GM23338 (cell line): ENCODE data around the gene TARS2.

Experiments
- CREB1 ChIP-seq: fragments of 250-450 bp; sonication (Bioruptor Pico); IDR thresholded peaks from 2 replicates; pipeline ENCODE4 v1.5.0; 2020; ENCODE audit warnings: low read depth, mild to moderate bottlenecking, moderate library complexity
- EZH2 ChIP-seq: fragments of 200-600 bp; sonication (generic); IDR thresholded peaks from one replicate; pipeline ENCODE4 v1.8.0; 2017; ENCODE audit warnings: antibody characterized with exemption, mild to moderate bottlenecking, low read depth; ENCODE audit not compliant: unreplicated experiment
- EZH2phosphoT487 ChIP-seq: fragments of 200-600 bp; sonication (generic); IDR thresholded peaks from one replicate; pipeline ENCODE4 v1.8.1; 2018; ENCODE audit warnings: antibody characterized with exemption; ENCODE audit not compliant: unreplicated experiment
- POLR2AphosphoS5 ChIP-seq: IDR thresholded peaks from 2 replicates; pipeline ENCODE4 v1.6.1; 2016; ENCODE audit warnings: antibody characterized with exemption, low read depth
- TF ChIP-seq, protein P1 (sequence below): IDR thresholded peaks from one replicate; pipeline ENCODE4 v1.6.1; 2018; ENCODE audit warnings: antibody characterized with exemption; ENCODE audit not compliant: unreplicated experiment
- TF ChIP-seq, protein P2 (sequence below), 2 experiments: fragments of 200-600 bp in 1 of 2; sonication (generic) in 1 of 2; conservative IDR thresholded peaks; 2 replicates each; pipeline versions ENCODE4 v1.5.1 to v1.6.1; 2016 to 2017; ENCODE audit warnings: antibody characterized with exemption in 2 of 2, low read depth in 2 of 2, mild to moderate bottlenecking in 2 of 2, moderate library complexity in 1 of 2

DNA sequence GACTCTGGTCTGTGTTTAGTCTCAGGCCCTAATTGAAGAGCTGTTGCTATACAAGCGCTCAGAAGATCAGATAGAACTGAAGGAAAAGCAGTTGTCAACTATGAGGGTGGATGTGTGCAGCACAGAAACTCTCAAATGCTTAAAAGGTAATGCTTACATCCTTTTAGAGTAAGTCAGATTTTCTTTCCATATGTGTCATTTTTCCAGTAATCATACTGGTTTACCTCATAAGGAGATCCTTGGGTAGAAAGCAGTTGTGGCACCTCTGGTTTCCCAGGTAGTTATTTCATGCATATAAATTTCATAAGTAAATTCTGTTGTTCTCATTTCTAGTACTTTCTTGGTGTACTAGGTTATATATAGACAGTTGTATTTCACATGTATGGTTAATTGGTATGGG is 43.0 kb upstream of the TARS2 start:
- TF ChIP-seq, protein P1, sequence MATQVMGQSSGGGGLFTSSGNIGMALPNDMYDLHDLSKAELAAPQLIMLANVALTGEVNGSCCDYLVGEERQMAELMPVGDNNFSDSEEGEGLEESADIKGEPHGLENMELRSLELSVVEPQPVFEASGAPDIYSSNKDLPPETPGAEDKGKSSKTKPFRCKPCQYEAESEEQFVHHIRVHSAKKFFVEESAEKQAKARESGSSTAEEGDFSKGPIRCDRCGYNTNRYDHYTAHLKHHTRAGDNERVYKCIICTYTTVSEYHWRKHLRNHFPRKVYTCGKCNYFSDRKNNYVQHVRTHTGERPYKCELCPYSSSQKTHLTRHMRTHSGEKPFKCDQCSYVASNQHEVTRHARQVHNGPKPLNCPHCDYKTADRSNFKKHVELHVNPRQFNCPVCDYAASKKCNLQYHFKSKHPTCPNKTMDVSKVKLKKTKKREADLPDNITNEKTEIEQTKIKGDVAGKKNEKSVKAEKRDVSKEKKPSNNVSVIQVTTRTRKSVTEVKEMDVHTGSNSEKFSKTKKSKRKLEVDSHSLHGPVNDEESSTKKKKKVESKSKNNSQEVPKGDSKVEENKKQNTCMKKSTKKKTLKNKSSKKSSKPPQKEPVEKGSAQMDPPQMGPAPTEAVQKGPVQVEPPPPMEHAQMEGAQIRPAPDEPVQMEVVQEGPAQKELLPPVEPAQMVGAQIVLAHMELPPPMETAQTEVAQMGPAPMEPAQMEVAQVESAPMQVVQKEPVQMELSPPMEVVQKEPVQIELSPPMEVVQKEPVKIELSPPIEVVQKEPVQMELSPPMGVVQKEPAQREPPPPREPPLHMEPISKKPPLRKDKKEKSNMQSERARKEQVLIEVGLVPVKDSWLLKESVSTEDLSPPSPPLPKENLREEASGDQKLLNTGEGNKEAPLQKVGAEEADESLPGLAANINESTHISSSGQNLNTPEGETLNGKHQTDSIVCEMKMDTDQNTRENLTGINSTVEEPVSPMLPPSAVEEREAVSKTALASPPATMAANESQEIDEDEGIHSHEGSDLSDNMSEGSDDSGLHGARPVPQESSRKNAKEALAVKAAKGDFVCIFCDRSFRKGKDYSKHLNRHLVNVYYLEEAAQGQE, result no peak
- TF ChIP-seq POLR2AphosphoS5, result no peak
- TF ChIP-seq EZH2, result no peak
- TF ChIP-seq, protein P2, sequence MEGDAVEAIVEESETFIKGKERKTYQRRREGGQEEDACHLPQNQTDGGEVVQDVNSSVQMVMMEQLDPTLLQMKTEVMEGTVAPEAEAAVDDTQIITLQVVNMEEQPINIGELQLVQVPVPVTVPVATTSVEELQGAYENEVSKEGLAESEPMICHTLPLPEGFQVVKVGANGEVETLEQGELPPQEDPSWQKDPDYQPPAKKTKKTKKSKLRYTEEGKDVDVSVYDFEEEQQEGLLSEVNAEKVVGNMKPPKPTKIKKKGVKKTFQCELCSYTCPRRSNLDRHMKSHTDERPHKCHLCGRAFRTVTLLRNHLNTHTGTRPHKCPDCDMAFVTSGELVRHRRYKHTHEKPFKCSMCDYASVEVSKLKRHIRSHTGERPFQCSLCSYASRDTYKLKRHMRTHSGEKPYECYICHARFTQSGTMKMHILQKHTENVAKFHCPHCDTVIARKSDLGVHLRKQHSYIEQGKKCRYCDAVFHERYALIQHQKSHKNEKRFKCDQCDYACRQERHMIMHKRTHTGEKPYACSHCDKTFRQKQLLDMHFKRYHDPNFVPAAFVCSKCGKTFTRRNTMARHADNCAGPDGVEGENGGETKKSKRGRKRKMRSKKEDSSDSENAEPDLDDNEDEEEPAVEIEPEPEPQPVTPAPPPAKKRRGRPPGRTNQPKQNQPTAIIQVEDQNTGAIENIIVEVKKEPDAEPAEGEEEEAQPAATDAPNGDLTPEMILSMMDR (conservative IDR thresholded peaks at IDR 0.05; ENCODE audit: low read depth in 2 of 2), result no peak
- no peak for TF ChIP-seq EZH2phosphoT487
- TF ChIP-seq CREB1, result no peak
